ENCODE data around the gene PPP4R3A. TPM values are rescaled to one million over a fixed set of nuclear protein-coding genes. Genes with fewer than 3 reads are reported as not detected.

The PPP4R3A gene
- total RNA-seq, 1 experiment from 2014 or later, result 124 TPM

DNA sequence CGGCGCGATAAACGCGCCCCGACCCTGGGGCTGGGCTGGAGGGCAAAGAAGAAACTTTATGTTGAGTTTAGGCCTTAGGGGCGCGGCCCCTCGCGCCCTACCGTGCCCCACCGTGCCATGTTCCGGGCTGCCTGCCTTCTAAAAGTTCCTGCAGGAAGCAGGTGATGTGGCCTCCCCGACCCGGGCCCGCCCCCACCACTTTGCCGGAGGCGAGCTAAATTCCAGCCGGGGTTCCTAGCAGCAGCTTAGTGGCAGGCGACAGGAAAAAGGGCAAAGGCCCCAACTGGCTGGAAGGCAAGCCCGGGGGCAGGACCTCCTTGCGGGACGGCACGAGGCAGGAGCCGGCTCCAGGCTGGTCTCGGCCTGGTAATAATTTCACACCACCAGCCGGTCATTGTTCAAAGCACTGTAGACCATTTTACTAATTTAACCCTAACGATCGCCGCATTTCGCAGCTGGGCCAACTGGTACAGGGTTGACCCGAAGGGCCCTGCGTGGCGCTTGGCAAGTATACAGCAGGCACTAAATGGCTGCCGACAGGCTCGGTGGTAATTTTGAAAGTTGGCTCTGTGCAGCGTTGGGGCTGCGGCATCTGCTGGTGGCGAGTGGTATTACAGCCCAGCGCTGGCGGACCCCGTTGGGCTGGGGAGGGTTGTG is 91.6 kb downstream of the PPP4R3A start:
- H3K27ac Mint-ChIP-seq, result no peak overlapping the region
- H3K36me3 Mint-ChIP-seq, result peaks cover 5% of the 10 kb centered on the region; the same call in 1 of the 2 replicates
- peaks cover 35% of the 10 kb centered on the region for H3K4me1 Mint-ChIP-seq
- H3K9me3 Mint-ChIP-seq, result no peaks in the 10 kb centered on the region
- no peaks in the 10 kb centered on the region; the same call in 1 of the 2 replicates for H3K27me3 Mint-ChIP-seq (ENCODE audit: low read depth)
- DNase-seq (ENCODE audit: low spot score) (peak; percentile 83), ATAC-seq (peak; percentile 23)
- ChIA-PET CTCF (interaction anchor here (0.7 to 7.0 kb wide), 19 partner anchors 9 to 493 kb away, joined by 3 to 97 read pairs (median 4); no protein-coding TSS in a partner anchor), POLR2A (interaction anchor here (0.6 to 0.7 kb wide), 2 partner anchors 64 to 69 kb away, joined by 3 read pairs; no protein-coding TSS in a partner anchor)
- TF ChIP-seq ZNF263 (CRISPR knock-in tag; IDR thresholded peaks at IDR 0.05; ENCODE audit: low read depth), result 0 out of 2 replicates have a peak, but pooled peaks have one; percentile 12
- TF ChIP-seq, protein P1, sequence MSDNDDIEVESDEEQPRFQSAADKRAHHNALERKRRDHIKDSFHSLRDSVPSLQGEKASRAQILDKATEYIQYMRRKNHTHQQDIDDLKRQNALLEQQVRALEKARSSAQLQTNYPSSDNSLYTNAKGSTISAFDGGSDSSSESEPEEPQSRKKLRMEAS (CRISPR knock-in tag; IDR thresholded peaks at IDR 0.05), result peak; percentile 83
- TF ChIP-seq, protein P2, sequence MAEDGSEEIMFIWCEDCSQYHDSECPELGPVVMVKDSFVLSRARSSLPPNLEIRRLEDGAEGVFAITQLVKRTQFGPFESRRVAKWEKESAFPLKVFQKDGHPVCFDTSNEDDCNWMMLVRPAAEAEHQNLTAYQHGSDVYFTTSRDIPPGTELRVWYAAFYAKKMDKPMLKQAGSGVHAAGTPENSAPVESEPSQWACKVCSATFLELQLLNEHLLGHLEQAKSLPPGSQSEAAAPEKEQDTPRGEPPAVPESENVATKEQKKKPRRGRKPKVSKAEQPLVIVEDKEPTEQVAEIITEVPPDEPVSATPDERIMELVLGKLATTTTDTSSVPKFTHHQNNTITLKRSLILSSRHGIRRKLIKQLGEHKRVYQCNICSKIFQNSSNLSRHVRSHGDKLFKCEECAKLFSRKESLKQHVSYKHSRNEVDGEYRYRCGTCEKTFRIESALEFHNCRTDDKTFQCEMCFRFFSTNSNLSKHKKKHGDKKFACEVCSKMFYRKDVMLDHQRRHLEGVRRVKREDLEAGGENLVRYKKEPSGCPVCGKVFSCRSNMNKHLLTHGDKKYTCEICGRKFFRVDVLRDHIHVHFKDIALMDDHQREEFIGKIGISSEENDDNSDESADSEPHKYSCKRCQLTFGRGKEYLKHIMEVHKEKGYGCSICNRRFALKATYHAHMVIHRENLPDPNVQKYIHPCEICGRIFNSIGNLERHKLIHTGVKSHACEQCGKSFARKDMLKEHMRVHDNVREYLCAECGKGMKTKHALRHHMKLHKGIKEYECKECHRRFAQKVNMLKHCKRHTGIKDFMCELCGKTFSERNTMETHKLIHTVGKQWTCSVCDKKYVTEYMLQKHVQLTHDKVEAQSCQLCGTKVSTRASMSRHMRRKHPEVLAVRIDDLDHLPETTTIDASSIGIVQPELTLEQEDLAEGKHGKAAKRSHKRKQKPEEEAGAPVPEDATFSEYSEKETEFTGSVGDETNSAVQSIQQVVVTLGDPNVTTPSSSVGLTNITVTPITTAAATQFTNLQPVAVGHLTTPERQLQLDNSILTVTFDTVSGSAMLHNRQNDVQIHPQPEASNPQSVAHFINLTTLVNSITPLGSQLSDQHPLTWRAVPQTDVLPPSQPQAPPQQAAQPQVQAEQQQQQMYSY (CRISPR knock-in tag; IDR thresholded peaks at IDR 0.05), result peak; percentile 26
- TF ChIP-seq, protein P3, sequence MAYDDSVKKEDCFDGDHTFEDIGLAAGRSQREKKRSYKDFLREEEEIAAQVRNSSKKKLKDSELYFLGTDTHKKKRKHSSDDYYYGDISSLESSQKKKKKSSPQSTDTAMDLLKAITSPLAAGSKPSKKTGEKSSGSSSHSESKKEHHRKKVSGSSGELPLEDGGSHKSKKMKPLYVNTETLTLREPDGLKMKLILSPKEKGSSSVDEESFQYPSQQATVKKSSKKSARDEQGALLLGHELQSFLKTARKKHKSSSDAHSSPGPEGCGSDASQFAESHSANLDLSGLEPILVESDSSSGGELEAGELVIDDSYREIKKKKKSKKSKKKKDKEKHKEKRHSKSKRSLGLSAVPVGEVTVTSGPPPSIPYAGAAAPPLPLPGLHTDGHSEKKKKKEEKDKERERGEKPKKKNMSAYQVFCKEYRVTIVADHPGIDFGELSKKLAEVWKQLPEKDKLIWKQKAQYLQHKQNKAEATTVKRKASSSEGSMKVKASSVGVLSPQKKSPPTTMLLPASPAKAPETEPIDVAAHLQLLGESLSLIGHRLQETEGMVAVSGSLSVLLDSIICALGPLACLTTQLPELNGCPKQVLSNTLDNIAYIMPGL (CRISPR knock-in tag; IDR thresholded peaks at IDR 0.05), result peak; percentile 73
- TF ChIP-seq, protein P4, sequence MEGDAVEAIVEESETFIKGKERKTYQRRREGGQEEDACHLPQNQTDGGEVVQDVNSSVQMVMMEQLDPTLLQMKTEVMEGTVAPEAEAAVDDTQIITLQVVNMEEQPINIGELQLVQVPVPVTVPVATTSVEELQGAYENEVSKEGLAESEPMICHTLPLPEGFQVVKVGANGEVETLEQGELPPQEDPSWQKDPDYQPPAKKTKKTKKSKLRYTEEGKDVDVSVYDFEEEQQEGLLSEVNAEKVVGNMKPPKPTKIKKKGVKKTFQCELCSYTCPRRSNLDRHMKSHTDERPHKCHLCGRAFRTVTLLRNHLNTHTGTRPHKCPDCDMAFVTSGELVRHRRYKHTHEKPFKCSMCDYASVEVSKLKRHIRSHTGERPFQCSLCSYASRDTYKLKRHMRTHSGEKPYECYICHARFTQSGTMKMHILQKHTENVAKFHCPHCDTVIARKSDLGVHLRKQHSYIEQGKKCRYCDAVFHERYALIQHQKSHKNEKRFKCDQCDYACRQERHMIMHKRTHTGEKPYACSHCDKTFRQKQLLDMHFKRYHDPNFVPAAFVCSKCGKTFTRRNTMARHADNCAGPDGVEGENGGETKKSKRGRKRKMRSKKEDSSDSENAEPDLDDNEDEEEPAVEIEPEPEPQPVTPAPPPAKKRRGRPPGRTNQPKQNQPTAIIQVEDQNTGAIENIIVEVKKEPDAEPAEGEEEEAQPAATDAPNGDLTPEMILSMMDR (IDR thresholded peaks at IDR 0.05), result peak; percentile 98
- no peak for TF ChIP-seq FOXJ3 (CRISPR knock-in tag; IDR thresholded peaks at IDR 0.05; ENCODE audit: borderline replicate concordance)
- TF ChIP-seq, protein P5, sequence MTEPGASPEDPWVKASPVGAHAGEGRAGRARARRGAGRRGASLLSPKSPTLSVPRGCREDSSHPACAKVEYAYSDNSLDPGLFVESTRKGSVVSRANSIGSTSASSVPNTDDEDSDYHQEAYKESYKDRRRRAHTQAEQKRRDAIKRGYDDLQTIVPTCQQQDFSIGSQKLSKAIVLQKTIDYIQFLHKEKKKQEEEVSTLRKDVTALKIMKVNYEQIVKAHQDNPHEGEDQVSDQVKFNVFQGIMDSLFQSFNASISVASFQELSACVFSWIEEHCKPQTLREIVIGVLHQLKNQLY (CRISPR knock-in tag; IDR thresholded peaks at IDR 0.05), result no peak
- 0 out of 2 replicates have a peak, but pooled peaks have one; percentile 16 for TF ChIP-seq ETV6 (CRISPR knock-in tag; IDR thresholded peaks at IDR 0.05)
- peak; percentile 11; the same call in 1 of the 2 replicates for TF ChIP-seq TCF7 (CRISPR knock-in tag; IDR thresholded peaks at IDR 0.05; ENCODE audit: low read depth)
- TF ChIP-seq, protein P6, sequence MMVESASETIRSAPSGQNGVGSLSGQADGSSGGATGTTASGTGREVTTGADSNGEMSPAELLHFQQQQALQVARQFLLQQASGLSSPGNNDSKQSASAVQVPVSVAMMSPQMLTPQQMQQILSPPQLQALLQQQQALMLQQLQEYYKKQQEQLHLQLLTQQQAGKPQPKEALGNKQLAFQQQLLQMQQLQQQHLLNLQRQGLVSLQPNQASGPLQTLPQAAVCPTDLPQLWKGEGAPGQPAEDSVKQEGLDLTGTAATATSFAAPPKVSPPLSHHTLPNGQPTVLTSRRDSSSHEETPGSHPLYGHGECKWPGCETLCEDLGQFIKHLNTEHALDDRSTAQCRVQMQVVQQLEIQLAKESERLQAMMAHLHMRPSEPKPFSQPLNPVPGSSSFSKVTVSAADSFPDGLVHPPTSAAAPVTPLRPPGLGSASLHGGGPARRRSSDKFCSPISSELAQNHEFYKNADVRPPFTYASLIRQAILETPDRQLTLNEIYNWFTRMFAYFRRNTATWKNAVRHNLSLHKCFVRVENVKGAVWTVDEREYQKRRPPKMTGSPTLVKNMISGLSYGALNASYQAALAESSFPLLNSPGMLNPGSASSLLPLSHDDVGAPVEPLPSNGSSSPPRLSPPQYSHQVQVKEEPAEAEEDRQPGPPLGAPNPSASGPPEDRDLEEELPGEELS (CRISPR knock-in tag; IDR thresholded peaks at IDR 0.05), result peak; percentile 24; the same call in 1 of the 2 replicates
- peak overlapping the region; percentile 53 for H3K4me3 Mint-ChIP-seq

DNA sequence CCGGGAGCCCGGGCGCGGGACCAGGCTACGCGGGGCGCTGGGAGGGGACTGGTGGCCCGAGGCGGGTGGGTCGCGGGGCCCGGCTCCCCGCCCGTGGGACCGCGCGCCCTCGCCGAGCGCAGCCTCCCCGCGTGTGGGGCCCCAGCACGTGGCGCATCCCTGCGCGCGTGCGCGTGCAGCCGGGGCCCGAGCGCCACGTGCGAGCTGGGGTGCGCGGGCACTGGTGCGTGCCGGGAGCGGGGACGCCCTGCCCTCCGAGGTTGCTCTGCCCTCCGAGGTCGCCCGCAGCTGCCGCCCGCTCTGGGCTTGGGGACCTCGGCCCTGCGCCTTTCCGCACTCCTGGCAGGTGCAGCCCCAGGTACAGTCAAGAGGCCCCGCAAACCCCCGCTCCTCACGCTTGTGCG is 92.1 kb downstream of the PPP4R3A start:
- H3K9me3 Mint-ChIP-seq, result no peaks in the 10 kb centered on the region
- H3K36me3 Mint-ChIP-seq, result peaks cover 5% of the 10 kb centered on the region; the same call in 1 of the 2 replicates
- no peak overlapping the region for H3K27ac Mint-ChIP-seq
- H3K4me1 Mint-ChIP-seq, result peaks cover 40% of the 10 kb centered on the region
- H3K4me3 Mint-ChIP-seq, result peak overlapping the region; percentile 53
- ATAC-seq (peak; percentile 10), DNase-seq (ENCODE audit: low spot score) (peak; percentile 46)
- no peaks in the 10 kb centered on the region; the same call in 1 of the 2 replicates for H3K27me3 Mint-ChIP-seq (ENCODE audit: low read depth)
- POLR2A ChIA-PET, result interaction anchor here (1.3 kb wide), 1 partner anchor 63 kb away, joined by 3 read pairs; no protein-coding TSS in a partner anchor
- CTCF ChIA-PET, result interaction anchor here (0.6 to 7.0 kb wide), 20 partner anchors 9 to 512 kb away, joined by 3 to 97 read pairs (median 4); no protein-coding TSS in a partner anchor
- TF ChIP-seq PRRX2 (CRISPR knock-in tag; IDR thresholded peaks at IDR 0.05), result 0 out of 2 replicates have a peak, but pooled peaks have one; percentile 24
- no peak for TF ChIP-seq ZNF138 (CRISPR knock-in tag; conservative IDR thresholded peaks at IDR 0.05)
- no peak for TF ChIP-seq SMAD4 (CRISPR knock-in tag; IDR thresholded peaks at IDR 0.05)
- TF ChIP-seq, protein P7, sequence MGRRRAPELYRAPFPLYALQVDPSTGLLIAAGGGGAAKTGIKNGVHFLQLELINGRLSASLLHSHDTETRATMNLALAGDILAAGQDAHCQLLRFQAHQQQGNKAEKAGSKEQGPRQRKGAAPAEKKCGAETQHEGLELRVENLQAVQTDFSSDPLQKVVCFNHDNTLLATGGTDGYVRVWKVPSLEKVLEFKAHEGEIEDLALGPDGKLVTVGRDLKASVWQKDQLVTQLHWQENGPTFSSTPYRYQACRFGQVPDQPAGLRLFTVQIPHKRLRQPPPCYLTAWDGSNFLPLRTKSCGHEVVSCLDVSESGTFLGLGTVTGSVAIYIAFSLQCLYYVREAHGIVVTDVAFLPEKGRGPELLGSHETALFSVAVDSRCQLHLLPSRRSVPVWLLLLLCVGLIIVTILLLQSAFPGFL (CRISPR knock-in tag; IDR thresholded peaks at IDR 0.05; ENCODE audit: borderline replicate concordance), result no peak
- TF ChIP-seq JAZF1 (CRISPR knock-in tag; IDR thresholded peaks at IDR 0.05), result no peak
- TF ChIP-seq ZNF219 (CRISPR knock-in tag; IDR thresholded peaks at IDR 0.05; ENCODE audit: borderline replicate concordance), result no peak; the same call in 1 of the 2 replicates
- TF ChIP-seq, protein P8, sequence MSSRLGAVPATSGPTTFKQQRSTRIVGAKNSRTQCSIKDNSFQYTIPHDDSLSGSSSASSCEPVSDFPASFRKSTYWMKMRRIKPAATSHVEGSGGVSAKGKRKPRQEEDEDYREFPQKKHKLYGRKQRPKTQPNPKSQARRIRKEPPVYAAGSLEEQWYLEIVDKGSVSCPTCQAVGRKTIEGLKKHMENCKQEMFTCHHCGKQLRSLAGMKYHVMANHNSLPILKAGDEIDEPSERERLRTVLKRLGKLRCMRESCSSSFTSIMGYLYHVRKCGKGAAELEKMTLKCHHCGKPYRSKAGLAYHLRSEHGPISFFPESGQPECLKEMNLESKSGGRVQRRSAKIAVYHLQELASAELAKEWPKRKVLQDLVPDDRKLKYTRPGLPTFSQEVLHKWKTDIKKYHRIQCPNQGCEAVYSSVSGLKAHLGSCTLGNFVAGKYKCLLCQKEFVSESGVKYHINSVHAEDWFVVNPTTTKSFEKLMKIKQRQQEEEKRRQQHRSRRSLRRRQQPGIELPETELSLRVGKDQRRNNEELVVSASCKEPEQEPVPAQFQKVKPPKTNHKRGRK (CRISPR knock-in tag; IDR thresholded peaks at IDR 0.05; ENCODE audit: borderline replicate concordance), result no peak
- TF ChIP-seq GABPB1 (CRISPR knock-in tag; IDR thresholded peaks at IDR 0.05), result peak; percentile 26; the same call in 1 of the 2 replicates
- TF ChIP-seq ZNF121 (CRISPR knock-in tag; IDR thresholded peaks at IDR 0.05), result no peak
